HepG2 (cell line): Measurements from ENCODE around the gene C10orf90. TPM values are rescaled to one million over a fixed set of nuclear protein-coding genes. Genes with fewer than 3 reads are reported as not detected.

Source experiments
- ATAC-seq: fragments of 200-7000 bp; cut with Tn5 transposase; 3 replicates; pipeline ENCODE4 v1.9.1; 2020; ENCODE audit warnings: mild to moderate bottlenecking, moderate library complexity
- BruUV-seq: library from RNA; stranded (reverse); fragments of 400-500 nt; replicated peaks from 2 replicates; lab custom pipeline; 2021; lab: Mats Ljungman, UMichigan
- CTCF ChIA-PET: fragments of 300-600 bp; formaldehyde crosslinking; extraction: SDS; loops from one replicate; lab custom pipeline; 2021; ENCODE audit warnings: low total read pairs, inconsistent platforms, low intra/inter-chr PET ratio; lab: Yijun Ruan, JAX
- POLR2A ChIA-PET: fragments of 350-600 bp; sonication (Branson Sonifier 250); formaldehyde crosslinking; loops from one replicate; lab custom pipeline; 2020; ENCODE audit warnings: antibody characterized with exemption, inconsistent platforms; lab: Yijun Ruan, JAX
- DNase-seq: peaks from one replicate; pipeline ENCODE4 v3.0.0-alpha.2; 2015; ENCODE audit warnings: low spot score
- FAIRE-seq: peaks from 3 replicates; lab custom pipeline; 2011; peaks lifted over from hg19 to GRCh38; lab: Jason Lieb, UNC
- H2AFZ ChIP-seq: one replicate; pipeline ENCODE4 v1.6.1; 2011; ENCODE audit warnings: low read length, inconsistent platforms
- H3K27ac ChIP-seq: fragments of 300-600 bp; 3 replicates; pipeline ENCODE4 v1.8.0; 2011; ENCODE audit warnings: mixed run types, mild to moderate bottlenecking, mixed read lengths, low read length, inconsistent platforms; ENCODE audit not compliant: insufficient read depth; ENCODE audit errors: extremely low read length
- H3K27me3 ChIP-seq, 2 experiments: fragments of 200-600 bp in 1 of 2; 2 replicates in 1 of 2; 3 replicates in 1 of 2; pipeline versions ENCODE4 v1.6.0 to v1.8.0; 2011; ENCODE audit warnings: low read length in 2 of 2, mild to moderate bottlenecking in 2 of 2, moderate library complexity in 2 of 2, inconsistent platforms in 1 of 2; ENCODE audit not compliant: insufficient read depth in 2 of 2, control insufficient read depth in 1 of 2
- H3K36me3 ChIP-seq, 2 experiments: fragments of 200-600 bp in 1 of 2; replicated peaks in 1 of 2; 2 replicates in 1 of 2; 3 replicates in 1 of 2; pipeline versions ENCODE4 v1.5.1 to v1.8.0; 2011; ENCODE audit warnings: low read length in 2 of 2, inconsistent platforms in 1 of 2; ENCODE audit not compliant: insufficient read depth in 2 of 2, control insufficient read depth in 1 of 2
- H3K4me1 ChIP-seq: 2 replicates; pipeline ENCODE4 v1.5.1; 2012; ENCODE audit warnings: low read length, inconsistent platforms; ENCODE audit not compliant: insufficient read depth
- H3K4me2 ChIP-seq: 2 replicates; pipeline ENCODE4 v1.6.0; 2011; ENCODE audit warnings: low read depth, low read length, inconsistent platforms
- H3K4me3 ChIP-seq, 3 experiments: fragments of 200-600 bp in 1 of 3; sonication (generic), shearing (Covaris generic) in 1 of 3; replicated peaks in 1 of 3; 2 replicates each; pipeline ENCODE4 v1.5.1; 2011 to 2016; ENCODE audit warnings: low read length in 3 of 3, inconsistent platforms in 2 of 3, low read depth in 2 of 3, mild to moderate bottlenecking in 2 of 3, control low read depth in 1 of 3, mixed read lengths in 1 of 3; ENCODE audit not compliant: insufficient read depth in 1 of 3
- H3K79me2 ChIP-seq: one replicate; pipeline ENCODE4 v1.6.1; 2011; ENCODE audit warnings: low read length, inconsistent platforms; ENCODE audit not compliant: insufficient read depth
- H3K9ac ChIP-seq: 2 replicates; pipeline ENCODE4 v1.6.0; 2011; ENCODE audit warnings: mild to moderate bottlenecking, low read depth, low read length, inconsistent platforms; ENCODE audit not compliant: insufficient read depth
- H3K9me3 ChIP-seq: 2 replicates; pipeline ENCODE4 v1.5.1; 2012; ENCODE audit warnings: mild to moderate bottlenecking, low read length
- H4K20me1 ChIP-seq: 2 replicates; pipeline ENCODE4 v1.6.0; 2011; ENCODE audit warnings: inconsistent platforms, mild to moderate bottlenecking, low read length, moderate library complexity; ENCODE audit not compliant: insufficient read depth
- ARHGAP35 ChIP-seq: sonication (generic); formaldehyde crosslinking; IDR thresholded peaks from 2 replicates; pipeline ENCODE4 v1.9.0; 2022; ENCODE audit warnings: mild to moderate bottlenecking, inconsistent platforms, moderate library complexity, missing genetic modification reagents, borderline replicate concordance
- ATF3 ChIP-seq: sonication (generic); formaldehyde crosslinking; IDR thresholded peaks from 2 replicates; pipeline ENCODE4 v1.4.0; 2020; ENCODE audit warnings: missing genetic modification reagents
- ATF4 ChIP-seq, 2 experiments: fragments of 450-650 bp in 1 of 2; sonication (generic) in 1 of 2; formaldehyde crosslinking; IDR thresholded peaks; 2 replicates each; pipeline versions ENCODE4 v1.5.0 to v1.8.0; 2020 to 2022; ENCODE audit warnings: mild to moderate bottlenecking in 1 of 2, missing genetic modification reagents in 1 of 2
- DR1 ChIP-seq: sonication (generic); formaldehyde crosslinking; IDR thresholded peaks from 2 replicates; pipeline ENCODE4 v1.8.0; 2021; ENCODE audit warnings: mild to moderate bottlenecking, missing genetic modification reagents, inconsistent platforms
- EEA1 ChIP-seq: sonication (generic); formaldehyde crosslinking; IDR thresholded peaks from 2 replicates; pipeline ENCODE4 v1.5.1; 2020; ENCODE audit warnings: mild to moderate bottlenecking, missing genetic modification reagents, borderline replicate concordance
- GRHL1 ChIP-seq: sonication (generic); formaldehyde crosslinking; conservative IDR thresholded peaks from 2 replicates; pipeline ENCODE4 v1.8.0; 2022; ENCODE audit warnings: missing genetic modification reagents
- HNRNPL ChIP-seq: fragments of 200-400 bp; formaldehyde crosslinking; IDR thresholded peaks from 2 replicates; pipeline ENCODE4 v1.6.1; 2017; ENCODE audit warnings: mild to moderate bottlenecking, low read depth, low read length
- POLR2AphosphoS5 ChIP-seq: IDR thresholded peaks from 2 replicates; pipeline ENCODE4 v1.6.1; 2012; ENCODE audit warnings: low read depth, low read length
- ZBTB33 ChIP-seq: sonication (generic); formaldehyde crosslinking; IDR thresholded peaks from 2 replicates; pipeline ENCODE4 v1.4.0; 2020; ENCODE audit warnings: missing genetic modification reagents
- ZNF256 ChIP-seq: sonication (generic); formaldehyde crosslinking; conservative IDR thresholded peaks from 2 replicates; pipeline ENCODE4 v1.4.0; 2020; ENCODE audit warnings: missing genetic modification reagents
- ZNF331 ChIP-seq: sonication (generic); formaldehyde crosslinking; IDR thresholded peaks from 2 replicates; pipeline ENCODE4 v1.4.0; 2020; ENCODE audit warnings: missing genetic modification reagents
- ZNF597 ChIP-seq: sonication (generic); formaldehyde crosslinking; IDR thresholded peaks from 2 replicates; pipeline ENCODE4 v1.5.0; 2020; ENCODE audit warnings: missing genetic modification reagents
- whole genome bisulfite sequencing: methylation state at CpG from one replicate; pipeline ENCODE4 v1.1.6; 2017; ENCODE audit warnings: low lambda C conversion rate; 5-methylcytosine and 5-hydroxymethylcytosine counted together
- in situ Hi-C: cut with HindIII; loops from 2 replicates; pipeline ENCODE4 v1.10.0; 2017; ENCODE audit warnings: low pct_unique_long_range_greater_than_20kb; ENCODE audit not compliant: extremely low pct_ligation_motif_present
- intact Hi-C: fragments of 100-400 bp; cut with micrococcal nuclease; formaldehyde crosslinking; loops from one replicate; pipeline ENCODE4 v1.10.0; 2022; ENCODE audit not compliant: unreplicated experiment
- polyA plus RNA-seq, 8 experiments: library from polyadenylated mRNA; depleted of rRNA in 3 of 8; stranded (reverse) in 7 of 8; unstranded in 1 of 8; fragments of >200 nt; fragmentation: Illumina TruSeq in 4 of 8; extraction: Trizol in 4 of 8; gene quantifications; 2 replicates each; pipeline versions ENCODE4 v1.2.1 to v1.2.3, GENCODE V29; 2011 to 2016; ENCODE audit warnings: low read depth in 4 of 8, missing spikeins in 1 of 8, mixed read lengths in 1 of 8; ENCODE audit not compliant: insufficient read depth in 1 of 8
- total RNA-seq, 5 experiments: library from RNA; depleted of rRNA; stranded (reverse); fragments of >200 nt; fragmentation: Illumina TruSeq; extraction: Trizol; gene quantifications; 2 replicates each; pipeline ENCODE4 v1.2.3, GENCODE V29; 2016; ENCODE audit warnings: low read depth in 1 of 5

Gene C10orf90
- total and polyA plus RNA-seq, 2 of the 13 experiments (the other 11 are each of a cell fraction or from before 2014, with no cell fraction given), result not detected

- WGBS, result 32% methylated on average over 8 of the region's 8 CpGs
- FAIRE-seq, result no peak
- peaks cover 0 to 15% of the 10 kb centered on the region in 2 experiments; a peak in 3 of 5 replicates for H3K27me3 ChIP-seq
- intact Hi-C loops (no loop called here), in situ Hi-C loops (loop anchor here (25.0 kb wide), 1 partner anchor 405 kb away; no protein-coding TSS in a partner anchor)
- H3K9ac ChIP-seq, result no peak overlapping the region
- H3K36me3 ChIP-seq, result no peaks in the 10 kb centered on the region
- ChIA-PET POLR2A (no interaction called here), CTCF (no interaction called here)
- H3K79me2 ChIP-seq, result no peaks in the 10 kb centered on the region
- H3K4me1 ChIP-seq, result no peaks in the 10 kb centered on the region
- no peak overlapping the region for H3K27ac ChIP-seq
- no peak overlapping the region for H3K4me3 ChIP-seq
- no peak for TF ChIP-seq ARHGAP35 (CRISPR knock-in tag)
- 0 out of 2 replicates have a peak, but pooled peaks have one; percentile 56 for TF ChIP-seq ZBTB33
- TF ChIP-seq, all 625 proteins: peak for 1
- BruUV-seq, result no TSS peak
- Histone ChIP-seq H3K9me3 (no peaks in the 10 kb centered on the region), H3K4me2 (no peak overlapping the region), H4K20me1 (no peaks in the 10 kb centered on the region), H2AFZ (no peak overlapping the region)
- no peak for ATAC-seq
- no peak for DNase-seq
These were observed 278.0 kb downstream of the C10orf90 start for GRCh38 chr10:126392469-126392868.

GRCh38 chr10:126392068-126392467 lies 278.4 kb downstream of the C10orf90 start:
- ChIA-PET POLR2A (no interaction called here), CTCF (no interaction called here)
- FAIRE-seq, result no peak
- Histone ChIP-seq H3K9ac (no peak overlapping the region), H3K27ac (no peak overlapping the region), H2AFZ (no peak overlapping the region), H3K4me2 (no peak overlapping the region), H3K4me1 (no peaks in the 10 kb centered on the region), H3K4me3 (no peak overlapping the region), H3K36me3 (no peaks in the 10 kb centered on the region), H3K79me2 (no peaks in the 10 kb centered on the region), H3K9me3 (no peaks in the 10 kb centered on the region), H4K20me1 (no peaks in the 10 kb centered on the region), H3K27me3 (peaks cover 0 to 18% of the 10 kb centered on the region in 2 experiments; a peak in 3 of 5 replicates)
- BruUV-seq, result no TSS peak
- no peak for ATAC-seq
- intact Hi-C loops (no loop called here), in situ Hi-C loops (loop anchor here (25.0 kb wide), 1 partner anchor 405 kb away; no protein-coding TSS in a partner anchor)
- no peak for DNase-seq
- WGBS, result 48% methylated on average over 6 of the region's 6 CpGs
- TF ChIP-seq DR1 (CRISPR knock-in tag) (no peak), HNRNPL (no peak), ATF4 (CRISPR knock-in tag; IDR thresholded peaks at IDR 0.05) (no peak), ZNF256 (CRISPR knock-in tag) (no peak), EEA1 (CRISPR knock-in tag) (no peak), GRHL1 (no peak), ATF3 (CRISPR knock-in tag) (no peak), ZNF331 (CRISPR knock-in tag) (no peak), ZNF597 (no peak), POLR2AphosphoS5 (no peak)
